ENCODE measurements around the gene TRIAP1. TPM values are rescaled to one million over a fixed set of nuclear protein-coding genes. Genes with fewer than 3 reads are reported as not detected.
A peak's percentile ranks its signal among the peaks of the same experiment; 100 is the strongest.

The TRIAP1 gene
- polyA plus RNA-seq, 1 donor (not counting 4 experiments of a cell fraction or from before 2014, with no cell fraction given) = 71.1 TPM

DNA sequence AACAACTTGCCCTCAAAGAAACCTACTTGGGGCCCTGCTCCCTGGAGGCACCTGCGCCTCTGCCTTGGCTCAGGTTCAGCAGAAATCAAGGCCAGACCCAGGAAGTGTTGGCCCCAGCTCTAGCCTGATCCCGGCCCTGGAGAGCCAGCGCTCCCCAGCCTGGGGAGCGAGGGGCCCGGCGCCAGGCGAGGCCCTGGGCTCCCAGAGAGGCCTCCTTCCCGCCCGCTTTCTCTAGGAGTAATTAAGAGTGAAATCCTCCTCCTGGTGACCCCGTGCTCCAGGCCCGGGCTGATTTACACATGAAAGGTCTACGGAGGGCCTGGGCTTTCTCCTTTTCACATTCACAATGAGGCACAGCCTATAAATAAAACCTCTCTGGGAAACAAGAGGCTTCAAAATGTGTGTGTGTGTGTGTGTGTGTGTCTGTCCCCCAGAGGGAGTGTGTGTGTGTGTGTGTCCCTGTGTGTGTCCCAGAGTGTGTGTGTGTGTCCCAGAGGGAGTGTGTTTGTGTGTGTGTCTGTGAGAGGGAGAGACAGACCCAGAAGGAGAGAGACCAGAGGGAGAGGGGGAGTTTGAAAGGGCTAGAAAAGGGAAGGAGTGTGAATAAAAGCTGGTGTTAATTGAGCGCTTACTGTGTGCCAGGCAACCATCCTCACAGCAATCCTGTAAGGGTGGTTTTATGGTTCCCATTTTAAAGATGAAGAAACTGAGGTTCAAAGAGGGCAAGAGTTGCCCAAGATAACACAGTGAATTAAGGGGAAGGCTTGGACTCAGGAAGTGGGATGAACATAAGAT, 32.1 kb downstream of the TRIAP1 start:
- DNase-seq (ENCODE audit: low read depth, low spot score) = no peak
- no peaks in the 10 kb centered on the region for H3K36me3 ChIP-seq (ENCODE audit: control insufficient read depth in 2 of 2, extremely low read depth in 1 of 2, insufficient read depth in 2 of 2, low read length in 2 of 2)
- no peaks in the 10 kb centered on the region for H4K20me1 ChIP-seq (ENCODE audit: control insufficient read depth, extremely low read depth, insufficient read depth, low read length)
- H3K79me2 ChIP-seq (ENCODE audit: control insufficient read depth, insufficient read depth, low read length) = no peaks in the 10 kb centered on the region
- no peak overlapping the region for H3K4me3 ChIP-seq (ENCODE audit: control insufficient read depth in 2 of 3, extremely low read depth in 1 of 3, insufficient read depth in 2 of 3, low read depth in 1 of 3, low read length in 3 of 3)
- no peaks in the 10 kb centered on the region for H3K27me3 ChIP-seq (ENCODE audit: control insufficient read depth, extremely low read depth, insufficient read depth, low read length)
- no peak for TF ChIP-seq CTCF (optimal IDR thresholded peaks at IDR 0.05 in 1 of 3, IDR thresholded peaks at IDR 0.05 in 1 of 3, conservative IDR thresholded peaks at IDR 0.05 in 1 of 3; ENCODE audit: extremely low read depth in 1 of 3, insufficient read depth in 2 of 3, low read length in 3 of 3)
- no peaks in the 10 kb centered on the region for H3K4me1 ChIP-seq (ENCODE audit: control insufficient read depth, extremely low read depth, insufficient read depth, low read length)
- H3K9me1 ChIP-seq (ENCODE audit: control insufficient read depth, extremely low read depth, insufficient read depth, low read length) = no peaks in the 10 kb centered on the region
- no peak overlapping the region for H3K9ac ChIP-seq (ENCODE audit: control insufficient read depth, extremely low read depth, insufficient read depth, low read length)
- dilution Hi-C loops (cut with MboI; ENCODE audit: extremely low pct_ligation_motif_present, low sequenced_read_pairs) = no loop called here
- FAIRE-seq = no peak
- no peak overlapping the region for H3K27ac ChIP-seq (ENCODE audit: control insufficient read depth, insufficient read depth, low read length)
- no peaks in the 10 kb centered on the region for H3K9me3 ChIP-seq (ENCODE audit: control insufficient read depth, low read depth, low read length)
- peak overlapping the region; percentile 49 for H2AFZ ChIP-seq (ENCODE audit: control insufficient read depth, low read length)
- no peak overlapping the region for H3K4me2 ChIP-seq (ENCODE audit: control insufficient read depth, extremely low read depth, insufficient read depth, low read depth, low read length)

GRCh38 chr12:120412421-120412820, 33.8 kb downstream of the TRIAP1 start:
- H3K9me3 ChIP-seq (ENCODE audit: control insufficient read depth, low read depth, low read length) = no peaks in the 10 kb centered on the region
- no peak for FAIRE-seq
- H3K9ac ChIP-seq (ENCODE audit: control insufficient read depth, extremely low read depth, insufficient read depth, low read length) = no peak overlapping the region

More at GRCh38 chr12:120412421-120412820, 33.8 kb downstream of the TRIAP1 start:
- no peaks in the 10 kb centered on the region for H3K27me3 ChIP-seq (ENCODE audit: control insufficient read depth, extremely low read depth, insufficient read depth, low read length)
- H3K79me2 ChIP-seq (ENCODE audit: control insufficient read depth, insufficient read depth, low read length) = no peaks in the 10 kb centered on the region
- H3K27ac ChIP-seq (ENCODE audit: control insufficient read depth, insufficient read depth, low read length) = no peak overlapping the region
- no peak for DNase-seq (ENCODE audit: low read depth, low spot score)
- H3K4me3 ChIP-seq (ENCODE audit: control insufficient read depth in 2 of 3, extremely low read depth in 1 of 3, insufficient read depth in 2 of 3, low read depth in 1 of 3, low read length in 3 of 3) = no peak overlapping the region
- no peaks in the 10 kb centered on the region for H4K20me1 ChIP-seq (ENCODE audit: control insufficient read depth, extremely low read depth, insufficient read depth, low read length)
- no peak overlapping the region for H2AFZ ChIP-seq (ENCODE audit: control insufficient read depth, low read length)
- TF ChIP-seq EZH2 (IDR thresholded peaks at IDR 0.05; ENCODE audit: low read length) (no peak), CTCF (optimal IDR thresholded peaks at IDR 0.05 in 1 of 3, IDR thresholded peaks at IDR 0.05 in 1 of 3, conservative IDR thresholded peaks at IDR 0.05 in 1 of 3; ENCODE audit: extremely low read depth in 1 of 3, insufficient read depth in 2 of 3, low read length in 3 of 3) (no peak)
- no peak overlapping the region for H3K4me2 ChIP-seq (ENCODE audit: control insufficient read depth, extremely low read depth, insufficient read depth, low read depth, low read length)
- no peaks in the 10 kb centered on the region for H3K4me1 ChIP-seq (ENCODE audit: control insufficient read depth, extremely low read depth, insufficient read depth, low read length)
- dilution Hi-C loops (cut with MboI; ENCODE audit: extremely low pct_ligation_motif_present, low sequenced_read_pairs) = no loop called here
- H3K9me1 ChIP-seq (ENCODE audit: control insufficient read depth, extremely low read depth, insufficient read depth, low read length) = no peaks in the 10 kb centered on the region
- H3K36me3 ChIP-seq (ENCODE audit: control insufficient read depth in 2 of 2, extremely low read depth in 1 of 2, insufficient read depth in 2 of 2, low read length in 2 of 2) = no peaks in the 10 kb centered on the region
